ENCODE data around the gene FILIP1L.

GRCh38 chr3:99845999-99846398, 268.3 kb downstream of the FILIP1L start:
- TF ChIP-seq, protein P1, sequence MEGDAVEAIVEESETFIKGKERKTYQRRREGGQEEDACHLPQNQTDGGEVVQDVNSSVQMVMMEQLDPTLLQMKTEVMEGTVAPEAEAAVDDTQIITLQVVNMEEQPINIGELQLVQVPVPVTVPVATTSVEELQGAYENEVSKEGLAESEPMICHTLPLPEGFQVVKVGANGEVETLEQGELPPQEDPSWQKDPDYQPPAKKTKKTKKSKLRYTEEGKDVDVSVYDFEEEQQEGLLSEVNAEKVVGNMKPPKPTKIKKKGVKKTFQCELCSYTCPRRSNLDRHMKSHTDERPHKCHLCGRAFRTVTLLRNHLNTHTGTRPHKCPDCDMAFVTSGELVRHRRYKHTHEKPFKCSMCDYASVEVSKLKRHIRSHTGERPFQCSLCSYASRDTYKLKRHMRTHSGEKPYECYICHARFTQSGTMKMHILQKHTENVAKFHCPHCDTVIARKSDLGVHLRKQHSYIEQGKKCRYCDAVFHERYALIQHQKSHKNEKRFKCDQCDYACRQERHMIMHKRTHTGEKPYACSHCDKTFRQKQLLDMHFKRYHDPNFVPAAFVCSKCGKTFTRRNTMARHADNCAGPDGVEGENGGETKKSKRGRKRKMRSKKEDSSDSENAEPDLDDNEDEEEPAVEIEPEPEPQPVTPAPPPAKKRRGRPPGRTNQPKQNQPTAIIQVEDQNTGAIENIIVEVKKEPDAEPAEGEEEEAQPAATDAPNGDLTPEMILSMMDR (IDR thresholded peaks at IDR 0.05) = no peak
- no peak for TF ChIP-seq POLR2A (IDR thresholded peaks at IDR 0.05)

All from adrenal gland (tissue), 5 donors.